IMR-90 (cell line): ENCODE results near the gene FGF7. TPM values are rescaled to one million over a fixed set of nuclear protein-coding genes. Genes with fewer than 3 reads are reported as not detected.

Experiments
- ATAC-seq: fragments of 200-7000 bp; cut with Tn5 transposase; 2 replicates; pipeline ENCODE4 v1.9.1; 2020; ENCODE audit warnings: low read depth, mild to moderate bottlenecking, moderate library complexity
- BruUV-seq: library from RNA; stranded (reverse); fragments of 400-500 nt; replicated peaks from 2 replicates; lab custom pipeline; 2021; lab: Mats Ljungman, UMichigan
- CTCF ChIA-PET: fragments of 300-600 bp; formaldehyde crosslinking; extraction: SDS; loops from one replicate; lab custom pipeline; 2021; ENCODE audit warnings: antibody characterized with exemption; lab: Yijun Ruan, JAX
- POLR2A ChIA-PET: fragments of 300-600 bp; sonication (Branson Sonifier 250); formaldehyde crosslinking; loops from one replicate; lab custom pipeline; 2022; ENCODE audit warnings: antibody characterized with exemption; ENCODE audit not compliant: unreplicated experiment; lab: Charles Lee
- DNase-seq: peaks from one replicate; pipeline ENCODE4 v3.0.0; 2013
- H2AFZ ChIP-seq: replicated peaks from 2 replicates; pipeline ENCODE3; 2013; ENCODE audit warnings: low read length, mild to moderate bottlenecking; ENCODE audit not compliant: poor library complexity
- H2AK5ac ChIP-seq: 2 replicates; pipeline ENCODE4 v1.6.1; 2013; ENCODE audit warnings: low read depth, low read length, inconsistent platforms
- H2AK9ac ChIP-seq: replicated peaks from 2 replicates; pipeline ENCODE3; 2013; ENCODE audit warnings: mild to moderate bottlenecking, low read depth, low read length, moderate library complexity; ENCODE audit not compliant: poor library complexity
- H2BK120ac ChIP-seq: 2 replicates; pipeline ENCODE4 v1.6.1; 2013; ENCODE audit warnings: low read depth, low read length, inconsistent platforms
- H2BK15ac ChIP-seq: 3 replicates; pipeline ENCODE4 v1.6.1; 2013; ENCODE audit warnings: low read depth, low read length, inconsistent platforms
- H2BK20ac ChIP-seq: 2 replicates; pipeline ENCODE4 v1.6.1; 2013; ENCODE audit warnings: low read depth, mild to moderate bottlenecking, inconsistent platforms, low read length, moderate library complexity
- H2BK5ac ChIP-seq: 2 replicates; pipeline ENCODE4 v1.6.1; 2013; ENCODE audit warnings: mild to moderate bottlenecking, low read depth, low read length, inconsistent platforms; ENCODE audit not compliant: poor library complexity, severe bottlenecking
- H3K14ac ChIP-seq: replicated peaks from 2 replicates; pipeline ENCODE4 v1.6.1; 2013; ENCODE audit warnings: low read depth, low read length, inconsistent platforms
- H3K18ac ChIP-seq: 2 replicates; pipeline ENCODE4 v1.6.1; 2013; ENCODE audit warnings: low read depth, low read length, control low read depth
- H3K23ac ChIP-seq: 2 replicates; pipeline ENCODE4 v1.6.1; 2013; ENCODE audit warnings: low read depth, low read length, inconsistent platforms
- H3K27ac ChIP-seq: 2 replicates; pipeline ENCODE4 v1.5.1; 2013; ENCODE audit warnings: mild to moderate bottlenecking, control low read depth, low read length; ENCODE audit not compliant: insufficient read depth
- H3K27me3 ChIP-seq: 2 replicates; pipeline ENCODE4 v1.6.1; 2013; ENCODE audit warnings: low read length; ENCODE audit not compliant: control insufficient read depth, insufficient read depth
- H3K36me3 ChIP-seq: 2 replicates; pipeline ENCODE4 v1.6.1; 2013; ENCODE audit warnings: low read length, mixed read lengths; ENCODE audit not compliant: control insufficient read depth, insufficient read depth
- H3K4ac ChIP-seq: 2 replicates; pipeline ENCODE4 v1.6.1; 2013; ENCODE audit warnings: low read depth, low read length, inconsistent platforms
- H3K4me1 ChIP-seq: 2 replicates; pipeline ENCODE4 v1.6.1; 2013; ENCODE audit warnings: low read length, mixed read lengths; ENCODE audit not compliant: control insufficient read depth, insufficient read depth
- H3K4me2 ChIP-seq: 2 replicates; pipeline ENCODE4 v1.6.1; 2013; ENCODE audit warnings: low read depth, mild to moderate bottlenecking, control low read depth, low read length, moderate library complexity
- H3K4me3 ChIP-seq: 2 replicates; pipeline ENCODE4 v1.5.1; 2013; ENCODE audit warnings: low read depth, mild to moderate bottlenecking, control low read depth, low read length, moderate library complexity; ENCODE audit not compliant: insufficient read depth
- H3K56ac ChIP-seq: 2 replicates; pipeline ENCODE4 v1.6.1; 2013; ENCODE audit warnings: low read length, inconsistent platforms; ENCODE audit not compliant: insufficient read depth; ENCODE audit errors: extremely low read depth
- H3K79me1 ChIP-seq, 2 experiments: 2 replicates each; pipeline ENCODE4 v1.6.1; 2013; ENCODE audit warnings: low read length in 2 of 2, inconsistent platforms in 1 of 2, low read depth in 1 of 2
- H3K9ac ChIP-seq: 2 replicates; pipeline ENCODE4 v1.6.1; 2013; ENCODE audit warnings: low read depth, low read length, control low read depth
- H3K9me1 ChIP-seq: 2 replicates; pipeline ENCODE4 v1.6.1; 2013; ENCODE audit warnings: low read length, inconsistent platforms; ENCODE audit not compliant: insufficient read depth
- H3K9me3 ChIP-seq: 2 replicates; pipeline ENCODE4 v1.6.1; 2013; ENCODE audit warnings: low read length; ENCODE audit not compliant: control insufficient read depth, insufficient read depth
- H4K20me1 ChIP-seq: 2 replicates; pipeline ENCODE4 v1.6.1; 2013; ENCODE audit warnings: low read length, inconsistent platforms; ENCODE audit not compliant: insufficient read depth
- H4K5ac ChIP-seq: 2 replicates; pipeline ENCODE4 v1.6.1; 2013; ENCODE audit warnings: mild to moderate bottlenecking, low read depth, low read length, control low read depth
- H4K8ac ChIP-seq, 2 experiments: 2 replicates each; pipeline ENCODE4 v1.6.1; 2013; ENCODE audit warnings: low read depth in 2 of 2, low read length in 2 of 2, control low read depth in 1 of 2, inconsistent platforms in 1 of 2
- H4K91ac ChIP-seq: 2 replicates; pipeline ENCODE4 v1.6.1; 2013; ENCODE audit warnings: low read depth, low read length, inconsistent platforms; ENCODE audit not compliant: insufficient read depth
- CHD1 ChIP-seq: IDR thresholded peaks from 2 replicates; pipeline ENCODE4 v1.6.1; 2012; ENCODE audit warnings: low read depth, low read length, improper control_type of control experiment
- FOS ChIP-seq: fragments of 150-350 bp; IDR thresholded peaks from 2 replicates; pipeline ENCODE4 v1.6.1; 2016; ENCODE audit warnings: low read depth, low read length
- MAFK ChIP-seq: IDR thresholded peaks from 2 replicates; pipeline ENCODE4 v1.6.1; 2012; ENCODE audit warnings: low read depth, low read length, improper control_type of control experiment
- MAZ ChIP-seq: IDR thresholded peaks from 2 replicates; pipeline ENCODE4 v1.6.1; 2012; ENCODE audit warnings: low read depth, mild to moderate bottlenecking, low read length, improper control_type of control experiment, moderate library complexity, borderline replicate concordance
- MXI1 ChIP-seq: IDR thresholded peaks from 2 replicates; pipeline ENCODE4 v1.6.1; 2012; ENCODE audit warnings: low read depth, mild to moderate bottlenecking, low read length, moderate library complexity, borderline replicate concordance
- NFE2L2 ChIP-seq: fragments of 150-350 bp; IDR thresholded peaks from 2 replicates; pipeline ENCODE4 v1.6.1; 2016; ENCODE audit warnings: low read depth, mild to moderate bottlenecking, low read length
- POLR2A ChIP-seq: IDR thresholded peaks from 2 replicates; pipeline ENCODE4 v1.6.1; 2012; ENCODE audit warnings: mild to moderate bottlenecking, low read depth, low read length
- RAD21 ChIP-seq: IDR thresholded peaks from 2 replicates; pipeline ENCODE4 v1.6.1; 2012; ENCODE audit warnings: low read length, improper control_type of control experiment
- SMC3 ChIP-seq: fragments of 150-350 bp; IDR thresholded peaks from 2 replicates; pipeline ENCODE4 v1.6.1; 2016; ENCODE audit warnings: low read depth, mild to moderate bottlenecking, antibody characterized with exemption, low read length, moderate library complexity
- WGBS, 2 experiments: methylation state at CpG; one replicate each; pipeline versions ENCODE4 v1.1.5 to v1.1.7; 2013; ENCODE audit warnings: missing lambda C conversion rate in 2 of 2; ENCODE audit not compliant: insufficient read length in 1 of 2; ENCODE audit errors: extremely low coverage in 2 of 2; 5-methylcytosine and 5-hydroxymethylcytosine counted together
- dilution Hi-C: fragments of 300-500 bp; cut with HindIII; formaldehyde crosslinking; loops from one replicate; pipeline ENCODE4 v1.14.3; 2018; ENCODE audit warnings: low sequenced_read_pairs; ENCODE audit not compliant: unreplicated experiment
- in situ Hi-C: fragments of 300-500 bp; cut with MboI; formaldehyde crosslinking; loops from 3 replicates; pipeline ENCODE4 v1.14.3; 2019; ENCODE audit warnings: low sequenced_read_pairs, inconsistent platforms, mixed read lengths
- intact Hi-C: fragments of 100-400 bp; cut with micrococcal nuclease; formaldehyde crosslinking; loops from 2 replicates; pipeline ENCODE4 v1.10.0; 2022
- polyA plus RNA-seq, 3 experiments: library from polyadenylated mRNA; depleted of rRNA; stranded (reverse); fragments of >200 nt; gene quantifications; 2 replicates each; pipeline ENCODE4 v1.2.3, GENCODE V29; 2012; ENCODE audit warnings: low replicate concordance in 1 of 3
- total RNA-seq: library from RNA; depleted of rRNA; stranded (reverse); fragments of >200 nt; gene quantifications from 2 replicates; pipeline ENCODE4 v1.2.3, GENCODE V29; 2012
- TF ChIP-seq, protein P1 (sequence below): fragments of 150-350 bp; IDR thresholded peaks from 2 replicates; pipeline ENCODE4 v1.6.1; 2017; ENCODE audit warnings: mild to moderate bottlenecking, antibody characterized with exemption, low read length, low read depth
- TF ChIP-seq, protein P2 (sequence below): fragments of 150-350 bp; IDR thresholded peaks from 2 replicates; pipeline ENCODE4 v1.6.1; 2016; ENCODE audit warnings: low read depth, mild to moderate bottlenecking, low read length, moderate library complexity, borderline replicate concordance

Gene FGF7
- total and polyA plus RNA-seq, 2 of the 4 experiments (the other 2 are of a cell fraction) = 27.3 to 34.8 TPM

DNA sequence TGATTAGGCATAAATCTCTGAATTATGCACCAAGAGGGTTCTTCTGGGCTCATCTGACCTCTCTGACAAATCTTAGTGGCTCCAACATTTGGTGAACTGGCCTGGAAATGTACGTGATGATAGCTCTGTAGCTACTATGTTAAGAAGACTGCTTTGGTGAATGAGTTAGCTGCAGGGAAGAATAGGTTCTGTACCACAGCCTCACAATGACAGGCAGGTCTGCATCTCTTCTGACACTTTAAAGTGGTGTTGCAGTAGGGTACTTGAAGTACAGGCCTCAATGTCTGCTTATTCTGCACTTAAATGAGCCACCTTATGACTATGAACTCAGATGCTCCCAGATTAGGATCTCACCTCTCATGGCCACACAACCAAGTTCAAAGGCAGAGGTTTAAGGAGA is 7.0 kb downstream of the FGF7 start:
- DNase-seq = no peak
- Histone ChIP-seq H2BK15ac (peak overlapping the region; percentile 61; the same call in 2 of the 3 replicates), H3K4me3 (no peak overlapping the region), H3K4ac (peak overlapping the region; percentile 69), H3K56ac (peak overlapping the region; percentile 44; the same call in 1 of the 2 replicates), H3K36me3 (peaks cover 24% of the 10 kb centered on the region), H3K14ac (peak overlapping the region; percentile 77), H4K5ac (peak overlapping the region; percentile 97), H3K9ac (peak overlapping the region; percentile 36; the same call in 1 of the 2 replicates), H3K27ac (peak overlapping the region; percentile 75), H3K23ac (peak overlapping the region; percentile 67; the same call in 1 of the 2 replicates), H2AK9ac (peak overlapping the region; percentile 10), H3K9me1 (peaks cover 3% of the 10 kb centered on the region; the same call in 1 of the 2 replicates), H2BK20ac (peak overlapping the region; percentile 83), H3K4me2 (peak overlapping the region; percentile 80), H4K91ac (peak overlapping the region; percentile 70), H3K79me1 (peaks cover 14 to 37% of the 10 kb centered on the region in 2 experiments), H2BK120ac (peak overlapping the region; percentile 16), H3K9me3 (no peaks in the 10 kb centered on the region), H4K20me1 (no peaks in the 10 kb centered on the region; the same call in 1 of the 2 replicates), H2AFZ (no peak overlapping the region), H3K18ac (peak overlapping the region; percentile 92), H3K27me3 (no peaks in the 10 kb centered on the region), H2BK5ac (peak overlapping the region; percentile 85), H2AK5ac (peak overlapping the region; percentile 79; the same call in 1 of the 2 replicates), H4K8ac (peak overlapping the region; percentile 55 to 62; a peak in 3 of 4 replicates), H3K4me1 (peaks cover 20% of the 10 kb centered on the region)
- BruUV-seq = no TSS peak
- no peak for TF ChIP-seq MXI1
- no peak for TF ChIP-seq MAZ
- no peak for TF ChIP-seq MAFK
- no peak for TF ChIP-seq RAD21
- TF ChIP-seq POLR2A = no peak
- TF ChIP-seq, protein P1, sequence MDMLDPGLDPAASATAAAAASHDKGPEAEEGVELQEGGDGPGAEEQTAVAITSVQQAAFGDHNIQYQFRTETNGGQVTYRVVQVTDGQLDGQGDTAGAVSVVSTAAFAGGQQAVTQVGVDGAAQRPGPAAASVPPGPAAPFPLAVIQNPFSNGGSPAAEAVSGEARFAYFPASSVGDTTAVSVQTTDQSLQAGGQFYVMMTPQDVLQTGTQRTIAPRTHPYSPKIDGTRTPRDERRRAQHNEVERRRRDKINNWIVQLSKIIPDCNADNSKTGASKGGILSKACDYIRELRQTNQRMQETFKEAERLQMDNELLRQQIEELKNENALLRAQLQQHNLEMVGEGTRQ = no peak
- TF ChIP-seq, protein P2, sequence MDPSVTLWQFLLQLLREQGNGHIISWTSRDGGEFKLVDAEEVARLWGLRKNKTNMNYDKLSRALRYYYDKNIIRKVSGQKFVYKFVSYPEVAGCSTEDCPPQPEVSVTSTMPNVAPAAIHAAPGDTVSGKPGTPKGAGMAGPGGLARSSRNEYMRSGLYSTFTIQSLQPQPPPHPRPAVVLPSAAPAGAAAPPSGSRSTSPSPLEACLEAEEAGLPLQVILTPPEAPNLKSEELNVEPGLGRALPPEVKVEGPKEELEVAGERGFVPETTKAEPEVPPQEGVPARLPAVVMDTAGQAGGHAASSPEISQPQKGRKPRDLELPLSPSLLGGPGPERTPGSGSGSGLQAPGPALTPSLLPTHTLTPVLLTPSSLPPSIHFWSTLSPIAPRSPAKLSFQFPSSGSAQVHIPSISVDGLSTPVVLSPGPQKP = no peak
- no peak for TF ChIP-seq FOS
- no peak for TF ChIP-seq CHD1
- no peak for TF ChIP-seq NFE2L2
- no peak for TF ChIP-seq SMC3
- WGBS, 2 experiments = no CpG with 5 or more reads among the region's 1 CpG
- intact Hi-C loops (no loop called here), dilution Hi-C loops (no loop called here), in situ Hi-C loops (no loop called here)
- CTCF ChIA-PET = interaction anchor here (1.7 kb wide), 1 partner anchor 194 kb away, joined by 5 read pairs; no protein-coding TSS in a partner anchor
- POLR2A ChIA-PET = no interaction called here
- ATAC-seq = no peak
